Measurements from ENCODE around the gene ADAP1.

- no peak for TF ChIP-seq EZH2 (IDR thresholded peaks at IDR 0.05; ENCODE audit: insufficient read depth, poor library complexity, severe bottlenecking)
- no peak for TF ChIP-seq EZH2phosphoT487 (IDR thresholded peaks at IDR 0.05; ENCODE audit: insufficient read depth, low read depth)
These were observed 50.3 kb downstream of the ADAP1 start for GRCh38 chr7:903921-904755.
